Measurements from ENCODE around the gene FAM186B. TPM values are rescaled to one million over a fixed set of nuclear protein-coding genes. Genes with fewer than 3 reads are reported as not detected.

The FAM186B gene
- total RNA-seq, 1 experiment from 2014 or later: 0.46 TPM

GRCh38 chr12:49615725-49616124, 10.3 kb upstream of the FAM186B start:
- Histone ChIP-seq H2AK5ac (ENCODE audit: insufficient read length, low read length) (no peak overlapping the region), H2BK120ac (ENCODE audit: low read depth, low read length, poor library complexity, severe bottlenecking) (no peak overlapping the region), H3K23ac (ENCODE audit: insufficient read length, low read depth, low read length) (no peak overlapping the region), H2BK12ac (ENCODE audit: insufficient read length, low read depth, low read length) (no peak overlapping the region), H2BK20ac (ENCODE audit: low read depth, low read length, poor library complexity, severe bottlenecking) (no peak overlapping the region), H3K79me2 (ENCODE audit: insufficient read depth, low read length) (no peaks in the 10 kb centered on the region; the same call in 1 of the 2 replicates), H3K9ac (ENCODE audit: extremely low read depth, insufficient read length, low read length) (no peak overlapping the region), H3K27ac (ENCODE audit: insufficient read length, low read depth, low read length) (no peak overlapping the region), H3K27me3 (ENCODE audit: insufficient read depth, low read length) (no peaks in the 10 kb centered on the region), H3K9me3 (ENCODE audit: control insufficient read depth, low read depth, low read length) (no peaks in the 10 kb centered on the region), H3K23me2 (ENCODE audit: insufficient read length, low read depth, low read length, poor library complexity, severe bottlenecking) (no peaks in the 10 kb centered on the region), H3K4me2 (ENCODE audit: insufficient read depth, insufficient read length, low read length) (no peak overlapping the region), H2AFZ (ENCODE audit: low read length) (no peak overlapping the region), H4K8ac (replicated peaks; ENCODE audit: insufficient read length, low read depth, low read length) (no peak overlapping the region), H2BK15ac (ENCODE audit: low read depth, low read length) (no peak overlapping the region), H3K14ac (ENCODE audit: insufficient read depth, low read length) (no peak overlapping the region), H3K4me1 (ENCODE audit: insufficient read depth, low read length) (peaks cover 2% of the 10 kb centered on the region; the same call in 1 of the 2 replicates), H3K18ac (ENCODE audit: insufficient read length, low read depth, low read length) (no peak overlapping the region), H3T11ph (ENCODE audit: low read length) (no peak overlapping the region), H3K56ac (ENCODE audit: insufficient read length, low read depth, low read length) (no peak overlapping the region), H4K20me1 (ENCODE audit: control insufficient read depth, insufficient read depth, insufficient read length) (no peaks in the 10 kb centered on the region), H4K5ac (ENCODE audit: insufficient read length, low read depth, low read length) (no peak overlapping the region), H3K79me1 (ENCODE audit: insufficient read depth, low read depth, low read length, poor library complexity, severe bottlenecking) (no peaks in the 10 kb centered on the region), H2BK5ac (ENCODE audit: insufficient read length, low read length) (no peak overlapping the region), H3K4ac (ENCODE audit: low read depth, low read length) (no peak overlapping the region), H4K91ac (ENCODE audit: insufficient read length, low read depth, low read length) (no peak overlapping the region)
- DNase-seq: no peak
- TF ChIP-seq CTCF (conservative IDR thresholded peaks at IDR 0.05): no peak
- Mint-ChIP-seq H3K27me3 (ENCODE audit: low read depth) (peaks cover 17% of the 10 kb centered on the region), H3K36me3 (ENCODE audit: insufficient read depth in 1 of 3, low read depth in 3 of 3) (no peaks in the 10 kb centered on the region), H3K9me3 (no peaks in the 10 kb centered on the region; a peak in 1 of 5 replicates), H3K4me3 (no peak overlapping the region), H3K27ac (no peak overlapping the region), H3K4me1 (peaks cover 13 to 20% of the 10 kb centered on the region in 2 experiments)
- no CpG with 5 or more reads among the region's 7 CpGs for WGBS (ENCODE audit: extremely low coverage, insufficient read length, low lambda C conversion rate)
